IPS-18a (cell line): ENCODE data around the gene EXOC4.

ENCODE experiments used
- H3K27ac ChIP-seq: one replicate; pipeline ENCODE4 v1.5.1; 2013; ENCODE audit warnings: low read length
- H3K27me3 ChIP-seq: one replicate; pipeline ENCODE4 v1.6.1; 2013; ENCODE audit warnings: mild to moderate bottlenecking, low read length; ENCODE audit not compliant: control insufficient read depth, insufficient read depth
- H3K36me3 ChIP-seq: one replicate; pipeline ENCODE4 v1.6.1; 2013; ENCODE audit warnings: low read depth, low read length; ENCODE audit not compliant: control insufficient read depth
- H3K4me1 ChIP-seq: one replicate; pipeline ENCODE4 v1.6.1; 2013; ENCODE audit warnings: low read depth, low read length; ENCODE audit not compliant: control insufficient read depth
- H3K4me3 ChIP-seq: one replicate; pipeline ENCODE4 v1.5.1; 2013; ENCODE audit warnings: low read length
- H3K9ac ChIP-seq: one replicate; pipeline ENCODE4 v1.6.1; 2013; ENCODE audit warnings: mild to moderate bottlenecking, low read length, moderate library complexity
- H3K9me3 ChIP-seq: one replicate; pipeline ENCODE4 v1.6.1; 2013; ENCODE audit warnings: low read depth, low read length; ENCODE audit not compliant: control insufficient read depth

EXOC4 gene

DNA sequence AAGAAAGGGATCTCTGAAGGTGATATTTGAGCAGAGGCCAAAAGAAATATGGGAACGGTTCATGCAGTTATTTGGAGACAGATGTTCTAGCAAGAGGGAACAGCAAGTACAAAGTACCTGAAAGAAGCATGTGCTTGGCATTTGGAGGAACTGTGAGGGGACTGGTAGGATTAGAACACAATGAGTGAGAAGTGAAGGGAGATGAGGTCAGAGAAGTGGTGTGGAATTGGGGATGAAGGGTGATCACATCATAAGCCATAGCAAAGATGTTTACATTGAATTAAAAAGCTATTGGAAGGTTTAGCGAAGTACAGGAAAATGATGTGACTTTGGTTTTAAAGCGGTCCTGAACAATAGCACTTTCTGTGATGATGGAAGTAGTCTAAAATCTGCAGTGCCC is 471.8 kb downstream of the EXOC4 start:
- no peak overlapping the region for H3K4me3 ChIP-seq
- H3K27ac ChIP-seq, result no peak overlapping the region
- H3K36me3 ChIP-seq, result no peaks in the 10 kb centered on the region
- no peaks in the 10 kb centered on the region for H3K4me1 ChIP-seq
- no peaks in the 10 kb centered on the region for H3K9me3 ChIP-seq
- no peaks in the 10 kb centered on the region for H3K27me3 ChIP-seq
- no peak overlapping the region for H3K9ac ChIP-seq

DNA sequence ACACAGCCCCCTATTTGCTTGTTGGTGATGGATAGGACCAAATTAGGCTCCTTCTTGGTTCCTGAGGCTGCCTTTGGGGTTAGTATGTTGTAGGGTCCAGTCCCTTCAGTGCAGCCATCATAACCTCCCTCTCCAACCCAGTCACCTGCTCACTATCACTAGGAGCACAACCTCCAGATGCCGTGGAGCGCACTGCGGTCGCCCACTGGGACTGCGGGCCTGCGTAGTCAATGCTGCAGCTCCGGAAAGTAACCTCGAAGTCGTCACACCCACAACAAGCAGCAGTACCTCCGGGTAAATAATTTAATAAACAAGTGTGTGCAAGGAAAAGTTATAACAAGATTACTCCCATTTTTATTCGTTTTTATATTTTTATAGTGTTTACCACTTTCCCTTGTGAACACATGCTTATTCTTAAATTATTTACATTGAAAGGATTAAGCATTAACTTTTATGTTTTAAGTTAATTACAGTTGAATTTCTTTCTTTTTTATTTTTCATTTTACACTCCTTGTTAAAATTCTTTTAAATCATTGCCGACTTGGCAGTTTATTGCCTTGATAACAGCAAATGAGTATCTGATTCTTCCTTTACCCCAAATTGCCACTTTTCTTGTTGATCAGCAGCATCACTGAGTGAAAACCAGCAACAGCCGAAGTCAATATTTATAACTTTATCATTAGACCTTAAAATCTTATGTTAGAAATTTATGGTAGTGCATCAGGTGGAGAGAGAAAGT is 474.8 kb downstream of the EXOC4 start:
- Histone ChIP-seq H3K9me3 (no peaks in the 10 kb centered on the region), H3K27me3 (no peaks in the 10 kb centered on the region), H3K4me3 (no peak overlapping the region), H3K4me1 (no peaks in the 10 kb centered on the region), H3K9ac (no peak overlapping the region), H3K36me3 (no peaks in the 10 kb centered on the region), H3K27ac (no peak overlapping the region)

DNA sequence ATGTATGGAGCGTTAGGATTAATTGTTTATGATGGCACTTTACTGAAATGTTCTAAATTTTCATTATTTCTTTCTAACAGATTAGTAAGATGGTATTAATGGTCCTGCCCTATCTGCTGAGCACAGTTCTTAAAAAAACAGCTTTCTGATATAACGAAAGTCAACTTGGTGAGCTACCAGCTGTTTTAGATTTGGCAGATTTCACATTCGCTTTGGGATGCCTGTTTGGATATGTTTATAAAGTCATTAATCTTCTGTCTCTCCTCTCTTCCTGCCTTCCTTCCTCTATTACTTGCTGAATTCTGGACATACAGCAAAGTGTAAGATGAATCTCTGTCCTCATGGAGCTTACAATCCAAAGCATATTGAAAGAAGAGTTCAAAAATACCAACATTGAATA is 477.5 kb downstream of the EXOC4 start:
- no peaks in the 10 kb centered on the region for H3K36me3 ChIP-seq
- no peak overlapping the region for H3K9ac ChIP-seq
- no peak overlapping the region for H3K27ac ChIP-seq
- H3K9me3 ChIP-seq, result no peaks in the 10 kb centered on the region
- no peaks in the 10 kb centered on the region for H3K27me3 ChIP-seq
- H3K4me1 ChIP-seq, result no peaks in the 10 kb centered on the region
- H3K4me3 ChIP-seq, result no peak overlapping the region

DNA sequence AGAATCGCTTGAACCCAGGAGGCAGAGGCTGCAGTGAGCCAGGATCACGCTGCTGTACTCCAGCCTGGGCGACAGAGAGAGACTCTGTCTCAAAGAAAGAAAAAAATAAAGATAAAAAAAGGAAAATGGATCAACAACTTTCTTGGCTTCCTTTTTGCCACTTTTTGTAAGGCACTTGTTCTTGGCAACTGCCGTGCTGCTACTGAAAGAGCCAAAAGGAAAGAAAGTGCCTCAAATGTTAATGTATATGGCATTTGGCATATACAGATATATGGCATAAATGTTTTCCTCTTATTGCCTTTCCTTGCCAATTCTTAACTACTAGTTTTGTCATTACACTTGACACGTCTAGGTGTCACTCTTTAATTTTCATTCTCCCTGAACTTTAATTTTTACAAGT is 480.5 kb downstream of the EXOC4 start:
- H3K27me3 ChIP-seq, result no peaks in the 10 kb centered on the region
- H3K4me3 ChIP-seq, result no peak overlapping the region
- no peaks in the 10 kb centered on the region for H3K9me3 ChIP-seq
- H3K27ac ChIP-seq, result no peak overlapping the region
- H3K4me1 ChIP-seq, result peaks cover 5% of the 10 kb centered on the region
- H3K36me3 ChIP-seq, result no peaks in the 10 kb centered on the region
- H3K9ac ChIP-seq, result no peak overlapping the region

DNA sequence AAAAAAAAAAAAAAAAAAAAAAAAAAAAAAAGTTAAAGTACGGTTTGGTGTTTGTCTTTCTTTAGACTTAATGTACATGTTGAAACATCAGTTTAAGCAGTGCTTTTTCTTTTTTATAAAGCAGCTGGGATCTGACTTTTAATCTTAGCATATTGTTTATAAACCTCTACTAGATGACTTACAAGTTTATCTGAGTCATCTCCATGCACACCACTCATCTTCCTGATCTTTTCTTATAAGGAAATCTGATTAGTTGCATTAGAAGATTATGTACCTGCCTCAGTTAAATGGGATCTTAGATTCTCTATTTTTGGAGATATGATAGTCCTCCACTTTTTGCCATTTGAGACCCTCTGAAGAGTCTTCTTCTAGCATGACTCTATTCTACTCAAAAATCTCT is 482.3 kb downstream of the EXOC4 start:
- H3K9me3 ChIP-seq, result no peaks in the 10 kb centered on the region
- no peak overlapping the region for H3K27ac ChIP-seq
- no peaks in the 10 kb centered on the region for H3K36me3 ChIP-seq
- H3K4me3 ChIP-seq, result no peak overlapping the region
- H3K4me1 ChIP-seq, result peaks cover 5% of the 10 kb centered on the region
- H3K27me3 ChIP-seq, result no peaks in the 10 kb centered on the region
- H3K9ac ChIP-seq, result no peak overlapping the region

DNA sequence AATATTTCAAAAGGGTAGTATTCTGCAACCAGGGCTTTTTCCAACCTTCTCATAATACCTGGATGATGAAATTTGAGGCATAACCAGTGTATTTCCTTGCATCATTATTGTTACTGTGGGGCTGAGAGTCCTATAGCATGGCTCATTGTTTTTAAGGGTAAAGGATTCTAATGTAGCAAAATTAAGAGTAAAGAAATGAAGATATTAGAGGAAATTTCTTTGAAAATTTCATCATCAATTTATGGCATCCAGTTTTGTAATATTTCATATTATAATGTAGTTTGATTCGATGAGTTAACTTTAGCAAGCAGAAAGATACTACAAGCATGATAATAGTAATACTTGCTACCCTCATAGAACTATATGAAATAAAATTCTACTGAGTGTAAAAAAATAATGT is 486.9 kb downstream of the EXOC4 start:
- Histone ChIP-seq H3K27ac (no peak overlapping the region), H3K4me1 (peaks cover 10% of the 10 kb centered on the region), H3K9me3 (no peaks in the 10 kb centered on the region), H3K4me3 (no peak overlapping the region), H3K36me3 (no peaks in the 10 kb centered on the region), H3K27me3 (no peaks in the 10 kb centered on the region), H3K9ac (no peak overlapping the region)

DNA sequence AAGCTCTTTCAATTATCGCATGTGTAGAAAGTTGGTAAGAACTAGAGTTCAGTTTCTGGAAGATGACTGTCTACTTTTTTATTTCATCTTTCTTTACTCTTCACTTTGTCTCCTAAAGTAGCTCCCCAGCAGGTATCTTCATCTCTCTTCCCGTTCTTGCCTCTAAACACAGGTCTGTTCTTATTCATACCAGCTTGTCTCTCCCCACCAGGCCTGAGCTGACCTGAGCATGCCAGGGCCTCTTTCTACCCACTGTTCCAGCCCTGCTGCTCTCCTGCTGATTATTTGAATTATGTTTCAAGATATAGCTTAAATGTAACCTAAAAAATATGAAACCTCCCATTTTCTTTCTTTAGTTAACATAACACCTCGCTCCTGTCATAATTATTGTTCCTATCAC is 488.2 kb downstream of the EXOC4 start:
- no peak overlapping the region for H3K4me3 ChIP-seq
- H3K27me3 ChIP-seq, result no peaks in the 10 kb centered on the region
- H3K36me3 ChIP-seq, result no peaks in the 10 kb centered on the region
- H3K9me3 ChIP-seq, result no peaks in the 10 kb centered on the region
- peaks cover 10% of the 10 kb centered on the region for H3K4me1 ChIP-seq
- H3K9ac ChIP-seq, result no peak overlapping the region
- H3K27ac ChIP-seq, result no peak overlapping the region

DNA sequence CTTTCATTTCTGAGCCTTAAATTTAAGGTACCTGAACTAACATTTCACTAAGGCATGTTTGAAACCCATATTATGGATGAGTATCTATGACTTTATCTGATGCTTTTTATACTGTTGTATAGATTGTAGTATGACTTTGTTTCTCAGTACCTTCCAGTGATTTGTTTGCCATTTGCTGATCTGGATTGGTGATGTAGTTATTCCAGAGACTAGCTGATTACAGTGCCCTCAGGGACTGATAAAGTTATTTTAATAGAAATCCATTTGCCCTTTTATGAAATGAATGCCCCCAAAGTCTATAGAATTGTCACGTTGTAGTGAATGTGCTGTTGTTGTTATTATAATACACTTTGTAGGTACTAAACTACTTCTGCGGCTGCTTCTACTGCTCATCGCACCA is 488.8 kb downstream of the EXOC4 start:
- Histone ChIP-seq H3K27me3 (no peaks in the 10 kb centered on the region), H3K9me3 (no peaks in the 10 kb centered on the region), H3K4me1 (peaks cover 15% of the 10 kb centered on the region), H3K36me3 (no peaks in the 10 kb centered on the region), H3K9ac (no peak overlapping the region), H3K27ac (no peak overlapping the region), H3K4me3 (no peak overlapping the region)

DNA sequence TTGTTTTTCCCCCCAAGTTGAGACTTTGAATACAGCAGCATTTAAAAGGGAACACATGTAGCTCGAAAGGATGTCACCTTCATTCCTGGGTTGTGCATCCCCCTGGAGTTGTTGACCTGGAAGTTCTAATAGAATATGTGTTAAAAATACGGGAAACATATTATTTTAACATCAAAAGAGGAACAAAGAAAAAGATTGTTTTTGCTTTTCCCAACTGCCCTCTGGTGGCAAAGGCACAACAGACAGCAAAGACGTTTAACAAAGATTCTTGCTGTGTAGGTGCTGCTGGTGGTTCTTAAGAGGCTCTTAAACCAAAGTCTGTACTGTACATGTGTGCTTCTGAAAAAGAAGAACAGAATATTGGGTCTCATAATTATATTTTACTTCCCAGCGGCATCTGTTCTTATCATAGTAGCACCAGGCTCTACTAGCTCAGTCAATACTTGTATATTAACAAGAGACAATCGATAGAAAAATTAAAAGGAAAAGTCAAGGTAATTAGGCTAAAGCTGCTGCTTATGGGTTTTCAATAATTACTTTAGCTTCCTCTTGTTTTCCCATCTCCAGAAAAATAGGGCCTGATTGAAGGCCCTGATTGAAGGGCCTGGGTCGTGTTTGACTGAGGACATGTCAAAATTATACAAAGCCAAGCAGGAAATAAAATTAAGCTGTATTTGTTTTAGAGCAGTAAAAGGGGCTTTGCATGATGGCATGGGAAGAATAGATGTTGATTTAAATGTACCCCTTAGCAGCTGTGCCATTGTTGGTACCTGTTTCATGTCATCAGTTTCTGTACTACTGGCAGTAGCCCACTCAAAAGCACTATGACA is 490.0 kb downstream of the EXOC4 start:
- H3K4me3 ChIP-seq, result no peak overlapping the region
- H3K9ac ChIP-seq, result no peak overlapping the region
- no peak overlapping the region for H3K27ac ChIP-seq
- no peaks in the 10 kb centered on the region for H3K27me3 ChIP-seq
- peaks cover 15% of the 10 kb centered on the region for H3K4me1 ChIP-seq
- no peaks in the 10 kb centered on the region for H3K36me3 ChIP-seq
- no peaks in the 10 kb centered on the region for H3K9me3 ChIP-seq

DNA sequence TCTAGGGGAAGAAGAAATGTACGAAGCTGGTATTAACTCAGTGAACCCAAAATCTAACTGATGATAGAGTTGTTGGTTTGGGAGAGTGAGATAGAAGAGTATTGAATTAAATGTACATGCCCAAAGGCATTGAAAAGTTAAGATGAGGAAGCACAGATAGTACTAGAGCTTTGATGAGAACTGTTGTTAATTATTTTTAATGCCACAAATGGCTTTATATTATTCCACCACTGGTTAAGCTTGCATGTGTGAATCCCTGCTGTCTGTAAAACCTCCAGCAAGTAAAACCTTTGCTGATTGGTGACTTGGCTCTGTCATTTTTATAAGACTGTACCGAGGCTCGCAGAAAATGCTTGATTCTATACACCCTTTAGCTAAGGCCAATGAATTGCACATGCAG is 491.6 kb downstream of the EXOC4 start:
- Histone ChIP-seq H3K9ac (no peak overlapping the region), H3K4me1 (peaks cover 15% of the 10 kb centered on the region), H3K27ac (no peak overlapping the region), H3K4me3 (no peak overlapping the region), H3K36me3 (no peaks in the 10 kb centered on the region), H3K9me3 (no peaks in the 10 kb centered on the region), H3K27me3 (no peaks in the 10 kb centered on the region)

DNA sequence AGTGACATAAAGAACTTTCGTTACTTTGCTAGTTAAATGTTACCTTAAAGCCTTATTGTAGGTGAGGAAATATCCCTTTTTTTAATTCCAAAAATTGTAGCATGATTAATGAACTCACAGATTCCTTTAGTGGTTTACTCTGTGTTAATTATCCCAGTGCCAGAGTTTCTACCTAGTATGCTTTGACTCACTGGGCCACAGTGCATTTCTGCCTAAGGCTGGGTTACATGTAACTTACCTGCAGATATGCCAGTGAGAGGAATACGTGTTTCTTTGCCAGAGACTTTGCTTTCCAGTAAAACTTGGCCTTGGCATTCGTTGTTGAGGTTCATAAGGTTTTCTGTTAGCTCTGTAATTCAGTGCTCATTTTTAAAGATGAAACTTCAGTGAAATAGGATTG is 493.4 kb downstream of the EXOC4 start:
- Histone ChIP-seq H3K27me3 (no peaks in the 10 kb centered on the region), H3K36me3 (no peaks in the 10 kb centered on the region), H3K9me3 (no peaks in the 10 kb centered on the region), H3K27ac (no peak overlapping the region), H3K4me3 (no peak overlapping the region), H3K4me1 (peaks cover 19% of the 10 kb centered on the region), H3K9ac (no peak overlapping the region)

DNA sequence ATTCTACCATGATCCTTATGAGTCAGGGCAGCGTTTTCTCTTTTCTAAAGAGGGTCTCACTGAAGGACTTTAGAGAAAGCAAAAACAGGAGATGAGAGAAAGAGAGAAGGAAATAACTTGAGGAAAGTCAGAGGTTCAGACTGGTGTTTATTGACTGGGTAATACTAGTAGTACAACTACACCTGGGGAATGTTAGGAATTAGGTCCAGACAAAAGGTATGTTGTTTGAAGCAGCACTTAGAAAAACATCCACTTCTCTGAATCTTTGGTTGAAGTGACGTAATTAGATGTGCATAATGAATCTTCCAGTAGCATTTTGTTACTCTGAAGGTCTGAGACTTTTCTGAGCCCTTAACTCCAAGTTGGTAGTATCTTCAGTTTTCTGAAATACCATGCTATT is 494.0 kb downstream of the EXOC4 start:
- no peak overlapping the region for H3K27ac ChIP-seq
- H3K27me3 ChIP-seq, result no peaks in the 10 kb centered on the region
- H3K9ac ChIP-seq, result no peak overlapping the region
- H3K36me3 ChIP-seq, result no peaks in the 10 kb centered on the region
- no peaks in the 10 kb centered on the region for H3K9me3 ChIP-seq
- H3K4me1 ChIP-seq, result peaks cover 19% of the 10 kb centered on the region
- H3K4me3 ChIP-seq, result no peak overlapping the region
